WTC11 (cell line): Measurements from ENCODE around the gene DMP1. TPM values are rescaled to one million over a fixed set of nuclear protein-coding genes. Genes with fewer than 3 reads are reported as not detected.

Source experiments
- ATAC-seq: fragments of 200-7000 bp; cut with Tn5 transposase; 2 replicates; pipeline ENCODE4 v1.10.0; 2021; ENCODE audit warnings: mild to moderate bottlenecking, moderate library complexity
- CTCF ChIA-PET: fragments of 300-600 bp; sonication (Branson Sonifier 250); formaldehyde crosslinking; loops from one replicate; lab custom pipeline; 2021; ENCODE audit warnings: antibody characterized with exemption; lab: Charles Lee
- POLR2A ChIA-PET: fragments of 350-600 bp; sonication (Branson Sonifier 250); formaldehyde crosslinking; loops from one replicate; lab custom pipeline; 2021; ENCODE audit warnings: antibody characterized with exemption; lab: Charles Lee
- DNase-seq: peaks from one replicate; pipeline ENCODE4 v3.0.0; 2021; ENCODE audit warnings: low spot score
- H3K27ac Mint-ChIP-seq: 2 replicates; pipeline ENCODE4 v1.8.0; 2021; ENCODE audit warnings: mixed read lengths
- H3K27me3 Mint-ChIP-seq: 2 replicates; pipeline ENCODE4 v1.8.0; 2021; ENCODE audit warnings: low read depth, mild to moderate bottlenecking, moderate library complexity, mixed read lengths
- H3K36me3 Mint-ChIP-seq: 2 replicates; pipeline ENCODE4 v1.8.0; 2021; ENCODE audit warnings: mixed read lengths
- H3K4me1 Mint-ChIP-seq: 2 replicates; pipeline ENCODE4 v1.8.0; 2022; ENCODE audit warnings: mixed read lengths
- H3K4me3 Mint-ChIP-seq: 2 replicates; pipeline ENCODE4 v1.8.0; 2021; ENCODE audit warnings: mild to moderate bottlenecking, moderate library complexity, mixed read lengths
- H3K9me3 Mint-ChIP-seq: 2 replicates; pipeline ENCODE4 v1.8.0; 2021; ENCODE audit warnings: mixed read lengths
- ARID4B ChIP-seq: sonication (generic); formaldehyde crosslinking; IDR thresholded peaks from 2 replicates; pipeline ENCODE4 v1.8.0; 2023; ENCODE audit warnings: missing genetic modification reagents, mild to moderate bottlenecking, borderline replicate concordance
- ATF2 ChIP-seq: sonication (generic); formaldehyde crosslinking; IDR thresholded peaks from 2 replicates; pipeline ENCODE4 v1.8.1; 2022; ENCODE audit warnings: low read depth, missing genetic modification reagents, borderline replicate concordance
- ATF6 ChIP-seq: sonication (generic); formaldehyde crosslinking; IDR thresholded peaks from 2 replicates; pipeline ENCODE4 v1.8.1; 2023; ENCODE audit warnings: mild to moderate bottlenecking, missing genetic modification reagents
- E2F1 ChIP-seq: sonication (generic); formaldehyde crosslinking; IDR thresholded peaks from 2 replicates; pipeline ENCODE4 v1.8.0; 2022; ENCODE audit warnings: mild to moderate bottlenecking, missing genetic modification reagents
- MLX ChIP-seq: sonication (generic); formaldehyde crosslinking; IDR thresholded peaks from 2 replicates; pipeline ENCODE4 v1.8.1; 2023; ENCODE audit warnings: mild to moderate bottlenecking, missing genetic modification reagents, moderate library complexity
- NFYB ChIP-seq: sonication (generic); formaldehyde crosslinking; conservative IDR thresholded peaks from 2 replicates; pipeline ENCODE4 v1.8.0; 2022; ENCODE audit warnings: low read depth, missing genetic modification reagents
- PRDM15 ChIP-seq: sonication (generic); formaldehyde crosslinking; IDR thresholded peaks from 2 replicates; pipeline ENCODE4 v1.8.0; 2022; ENCODE audit warnings: missing genetic modification reagents
- PRRX2 ChIP-seq: fragments of 250-450 bp; sonication (Bioruptor Pico); IDR thresholded peaks from 2 replicates; pipeline ENCODE4 v1.8.0; 2021; ENCODE audit warnings: mild to moderate bottlenecking
- ZNF425 ChIP-seq: fragments of 250-450 bp; sonication (Bioruptor Pico); conservative IDR thresholded peaks from 2 replicates; pipeline ENCODE4 v1.9.0; 2021; ENCODE audit warnings: mild to moderate bottlenecking
- ZNF512 ChIP-seq: sonication (generic); formaldehyde crosslinking; IDR thresholded peaks from 2 replicates; pipeline ENCODE4 v1.8.1; 2022; ENCODE audit warnings: missing genetic modification reagents, borderline replicate concordance
- ZNF532 ChIP-seq: fragments of 250-450 bp; sonication (Bioruptor Pico); IDR thresholded peaks from 2 replicates; pipeline ENCODE4 v1.9.0; 2021; ENCODE audit warnings: mild to moderate bottlenecking, borderline replicate concordance
- total RNA-seq: library from RNA; stranded (reverse); gene quantifications from 3 replicates; pipeline ENCODE4 v1.2.3, GENCODE V29; 2021

DMP1 gene
- total RNA-seq, 1 experiment from 2014 or later: 0.11 TPM

GRCh38 chr4:87616268-87616667, 33.8 kb upstream of the DMP1 start:
- no peak overlapping the region for H3K27ac Mint-ChIP-seq
- ATAC-seq (no peak), DNase-seq (no peak)
- POLR2A ChIA-PET: no interaction called here
- no peaks in the 10 kb centered on the region; the same call in 1 of the 2 replicates for H3K27me3 Mint-ChIP-seq
- no peaks in the 10 kb centered on the region for H3K36me3 Mint-ChIP-seq
- H3K4me1 Mint-ChIP-seq: no peaks in the 10 kb centered on the region
- H3K9me3 Mint-ChIP-seq: peaks cover 4% of the 10 kb centered on the region
- CTCF ChIA-PET: no interaction called here
- no peak overlapping the region for H3K4me3 Mint-ChIP-seq
- no peak for TF ChIP-seq MLX (CRISPR knock-in tag)
- TF ChIP-seq PRDM15: no peak
- TF ChIP-seq E2F1 (CRISPR knock-in tag): no peak
- no peak for TF ChIP-seq ARID4B
- TF ChIP-seq ATF2 (CRISPR knock-in tag): no peak
- no peak for TF ChIP-seq PRRX2 (CRISPR knock-in tag)
- TF ChIP-seq ZNF512: no peak
- no peak for TF ChIP-seq ATF6 (CRISPR knock-in tag)
- TF ChIP-seq ZNF425 (CRISPR knock-in tag): no peak
- TF ChIP-seq NFYB (CRISPR knock-in tag): no peak
- no peak for TF ChIP-seq ZNF532 (CRISPR knock-in tag)
